Measurements from ENCODE around the gene AIDA.

The AIDA gene

GRCh38 chr1:222644636-222644980 is 67.7 kb downstream of the AIDA start:
- Histone ChIP-seq H3K4me3 (ENCODE audit: low read depth, low read length) (peak overlapping the region; percentile 60), H3K4me1 (ENCODE audit: control insufficient read depth, insufficient read depth, low read length) (peaks cover 3% of the 10 kb centered on the region; the same call in 1 of the 2 replicates), H3K36me3 (ENCODE audit: control insufficient read depth in 2 of 2, insufficient read depth in 1 of 2, low read length in 2 of 2) (peaks cover 11 to 12% of the 10 kb centered on the region in 2 experiments), H3K9me3 (ENCODE audit: control insufficient read depth, insufficient read depth, low read depth, low read length) (no peaks in the 10 kb centered on the region), H3K27ac (ENCODE audit: extremely low read depth, low read depth, low read length) (peak overlapping the region; percentile 19)
- ChIA-PET POLR2A (interaction anchor here (0.9 to 2.3 kb wide), 3 partner anchors 24 to 68 kb away, joined by 3 to 10 read pairs (median 5); partner anchors contain the start of genes AIDA and BROX), CTCF (interaction anchor here (2.2 to 4.7 kb wide), 2 partner anchors 10 to 179 kb away, joined by 16 to 25 read pairs; no protein-coding TSS in a partner anchor)
- TF ChIP-seq ZNF16 (tag by site-specific recombination; IDR thresholded peaks at IDR 0.05; ENCODE audit: low read depth) (no peak), MZF1 (tag by site-specific recombination; IDR thresholded peaks at IDR 0.05; ENCODE audit: borderline replicate concordance) (no peak), KLF1 (tag by site-specific recombination; IDR thresholded peaks at IDR 0.05) (no peak), ZNF623 (tag by site-specific recombination; IDR thresholded peaks at IDR 0.05) (no peak), ZNF664 (tag by site-specific recombination; IDR thresholded peaks at IDR 0.05) (no peak), ZNF701 (tag by site-specific recombination; IDR thresholded peaks at IDR 0.05) (no peak), ZNF555 (tag by site-specific recombination; conservative IDR thresholded peaks at IDR 0.05) (no peak), ZNF843 (tag by site-specific recombination; IDR thresholded peaks at IDR 0.05) (no peak), ZBTB20 (tag by site-specific recombination; IDR thresholded peaks at IDR 0.05) (no peak), ZNF777 (tag by site-specific recombination; IDR thresholded peaks at IDR 0.05; ENCODE audit: borderline replicate concordance) (no peak), ZNF530 (tag by site-specific recombination; IDR thresholded peaks at IDR 0.05; ENCODE audit: low read depth) (no peak), SP2 (tag by site-specific recombination; IDR thresholded peaks at IDR 0.05) (no peak), ZNF610 (tag by site-specific recombination; IDR thresholded peaks at IDR 0.05; ENCODE audit: borderline replicate concordance) (no peak), ZNF146 (tag by site-specific recombination; IDR thresholded peaks at IDR 0.05) (no peak), SCRT2 (tag by site-specific recombination; IDR thresholded peaks at IDR 0.05) (peak; percentile 75), ZNF202 (tag by site-specific recombination; IDR thresholded peaks at IDR 0.05; ENCODE audit: borderline replicate concordance) (no peak), ZNF132 (tag by site-specific recombination; IDR thresholded peaks at IDR 0.05; ENCODE audit: borderline replicate concordance) (no peak), IKZF3 (tag by site-specific recombination; IDR thresholded peaks at IDR 0.05) (no peak), ZNF654 (tag by site-specific recombination; IDR thresholded peaks at IDR 0.05; ENCODE audit: low read depth) (no peak)
- TF ChIP-seq, protein P1, sequence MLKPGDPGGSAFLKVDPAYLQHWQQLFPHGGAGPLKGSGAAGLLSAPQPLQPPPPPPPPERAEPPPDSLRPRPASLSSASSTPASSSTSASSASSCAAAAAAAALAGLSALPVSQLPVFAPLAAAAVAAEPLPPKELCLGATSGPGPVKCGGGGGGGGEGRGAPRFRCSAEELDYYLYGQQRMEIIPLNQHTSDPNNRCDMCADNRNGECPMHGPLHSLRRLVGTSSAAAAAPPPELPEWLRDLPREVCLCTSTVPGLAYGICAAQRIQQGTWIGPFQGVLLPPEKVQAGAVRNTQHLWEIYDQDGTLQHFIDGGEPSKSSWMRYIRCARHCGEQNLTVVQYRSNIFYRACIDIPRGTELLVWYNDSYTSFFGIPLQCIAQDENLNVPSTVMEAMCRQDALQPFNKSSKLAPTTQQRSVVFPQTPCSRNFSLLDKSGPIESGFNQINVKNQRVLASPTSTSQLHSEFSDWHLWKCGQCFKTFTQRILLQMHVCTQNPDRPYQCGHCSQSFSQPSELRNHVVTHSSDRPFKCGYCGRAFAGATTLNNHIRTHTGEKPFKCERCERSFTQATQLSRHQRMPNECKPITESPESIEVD (tag by site-specific recombination; IDR thresholded peaks at IDR 0.05) = no peak
- TF ChIP-seq, protein P2, sequence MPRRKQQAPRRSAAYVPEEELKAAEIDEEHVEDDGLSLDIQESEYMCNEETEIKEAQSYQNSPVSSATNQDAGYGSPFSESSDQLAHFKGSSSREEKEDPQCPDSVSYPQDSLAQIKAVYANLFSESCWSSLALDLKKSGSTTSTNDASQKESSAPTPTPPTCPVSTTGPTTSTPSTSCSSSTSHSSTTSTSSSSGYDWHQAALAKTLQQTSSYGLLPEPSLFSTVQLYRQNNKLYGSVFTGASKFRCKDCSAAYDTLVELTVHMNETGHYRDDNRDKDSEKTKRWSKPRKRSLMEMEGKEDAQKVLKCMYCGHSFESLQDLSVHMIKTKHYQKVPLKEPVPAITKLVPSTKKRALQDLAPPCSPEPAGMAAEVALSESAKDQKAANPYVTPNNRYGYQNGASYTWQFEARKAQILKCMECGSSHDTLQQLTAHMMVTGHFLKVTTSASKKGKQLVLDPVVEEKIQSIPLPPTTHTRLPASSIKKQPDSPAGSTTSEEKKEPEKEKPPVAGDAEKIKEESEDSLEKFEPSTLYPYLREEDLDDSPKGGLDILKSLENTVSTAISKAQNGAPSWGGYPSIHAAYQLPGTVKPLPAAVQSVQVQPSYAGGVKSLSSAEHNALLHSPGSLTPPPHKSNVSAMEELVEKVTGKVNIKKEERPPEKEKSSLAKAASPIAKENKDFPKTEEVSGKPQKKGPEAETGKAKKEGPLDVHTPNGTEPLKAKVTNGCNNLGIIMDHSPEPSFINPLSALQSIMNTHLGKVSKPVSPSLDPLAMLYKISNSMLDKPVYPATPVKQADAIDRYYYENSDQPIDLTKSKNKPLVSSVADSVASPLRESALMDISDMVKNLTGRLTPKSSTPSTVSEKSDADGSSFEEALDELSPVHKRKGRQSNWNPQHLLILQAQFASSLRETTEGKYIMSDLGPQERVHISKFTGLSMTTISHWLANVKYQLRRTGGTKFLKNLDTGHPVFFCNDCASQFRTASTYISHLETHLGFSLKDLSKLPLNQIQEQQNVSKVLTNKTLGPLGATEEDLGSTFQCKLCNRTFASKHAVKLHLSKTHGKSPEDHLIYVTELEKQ (tag by site-specific recombination; IDR thresholded peaks at IDR 0.05; ENCODE audit: borderline replicate concordance) = no peak
- TF ChIP-seq, protein P3, sequence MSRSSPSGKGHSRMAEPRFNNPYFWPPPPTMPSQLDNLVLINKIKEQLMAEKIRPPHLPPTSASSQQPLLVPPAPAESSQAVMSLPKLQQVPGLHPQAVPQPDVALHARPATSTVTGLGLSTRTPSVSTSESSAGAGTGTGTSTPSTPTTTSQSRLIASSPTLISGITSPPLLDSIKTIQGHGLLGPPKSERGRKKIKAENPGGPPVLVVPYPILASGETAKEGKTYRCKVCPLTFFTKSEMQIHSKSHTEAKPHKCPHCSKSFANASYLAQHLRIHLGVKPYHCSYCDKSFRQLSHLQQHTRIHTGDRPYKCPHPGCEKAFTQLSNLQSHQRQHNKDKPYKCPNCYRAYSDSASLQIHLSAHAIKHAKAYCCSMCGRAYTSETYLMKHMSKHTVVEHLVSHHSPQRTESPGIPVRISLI (tag by site-specific recombination; IDR thresholded peaks at IDR 0.05) = peak; percentile 45; the same call in 1 of the 2 replicates
- TF ChIP-seq, protein P4, sequence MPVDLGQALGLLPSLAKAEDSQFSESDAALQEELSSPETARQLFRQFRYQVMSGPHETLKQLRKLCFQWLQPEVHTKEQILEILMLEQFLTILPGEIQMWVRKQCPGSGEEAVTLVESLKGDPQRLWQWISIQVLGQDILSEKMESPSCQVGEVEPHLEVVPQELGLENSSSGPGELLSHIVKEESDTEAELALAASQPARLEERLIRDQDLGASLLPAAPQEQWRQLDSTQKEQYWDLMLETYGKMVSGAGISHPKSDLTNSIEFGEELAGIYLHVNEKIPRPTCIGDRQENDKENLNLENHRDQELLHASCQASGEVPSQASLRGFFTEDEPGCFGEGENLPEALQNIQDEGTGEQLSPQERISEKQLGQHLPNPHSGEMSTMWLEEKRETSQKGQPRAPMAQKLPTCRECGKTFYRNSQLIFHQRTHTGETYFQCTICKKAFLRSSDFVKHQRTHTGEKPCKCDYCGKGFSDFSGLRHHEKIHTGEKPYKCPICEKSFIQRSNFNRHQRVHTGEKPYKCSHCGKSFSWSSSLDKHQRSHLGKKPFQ (tag by site-specific recombination; IDR thresholded peaks at IDR 0.05) = no peak
- TF ChIP-seq, protein P5, sequence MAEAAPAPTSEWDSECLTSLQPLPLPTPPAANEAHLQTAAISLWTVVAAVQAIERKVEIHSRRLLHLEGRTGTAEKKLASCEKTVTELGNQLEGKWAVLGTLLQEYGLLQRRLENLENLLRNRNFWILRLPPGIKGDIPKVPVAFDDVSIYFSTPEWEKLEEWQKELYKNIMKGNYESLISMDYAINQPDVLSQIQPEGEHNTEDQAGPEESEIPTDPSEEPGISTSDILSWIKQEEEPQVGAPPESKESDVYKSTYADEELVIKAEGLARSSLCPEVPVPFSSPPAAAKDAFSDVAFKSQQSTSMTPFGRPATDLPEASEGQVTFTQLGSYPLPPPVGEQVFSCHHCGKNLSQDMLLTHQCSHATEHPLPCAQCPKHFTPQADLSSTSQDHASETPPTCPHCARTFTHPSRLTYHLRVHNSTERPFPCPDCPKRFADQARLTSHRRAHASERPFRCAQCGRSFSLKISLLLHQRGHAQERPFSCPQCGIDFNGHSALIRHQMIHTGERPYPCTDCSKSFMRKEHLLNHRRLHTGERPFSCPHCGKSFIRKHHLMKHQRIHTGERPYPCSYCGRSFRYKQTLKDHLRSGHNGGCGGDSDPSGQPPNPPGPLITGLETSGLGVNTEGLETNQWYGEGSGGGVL (tag by site-specific recombination; IDR thresholded peaks at IDR 0.05) = peak; percentile 20; the same call in 1 of the 2 replicates
- TF ChIP-seq, protein P6, sequence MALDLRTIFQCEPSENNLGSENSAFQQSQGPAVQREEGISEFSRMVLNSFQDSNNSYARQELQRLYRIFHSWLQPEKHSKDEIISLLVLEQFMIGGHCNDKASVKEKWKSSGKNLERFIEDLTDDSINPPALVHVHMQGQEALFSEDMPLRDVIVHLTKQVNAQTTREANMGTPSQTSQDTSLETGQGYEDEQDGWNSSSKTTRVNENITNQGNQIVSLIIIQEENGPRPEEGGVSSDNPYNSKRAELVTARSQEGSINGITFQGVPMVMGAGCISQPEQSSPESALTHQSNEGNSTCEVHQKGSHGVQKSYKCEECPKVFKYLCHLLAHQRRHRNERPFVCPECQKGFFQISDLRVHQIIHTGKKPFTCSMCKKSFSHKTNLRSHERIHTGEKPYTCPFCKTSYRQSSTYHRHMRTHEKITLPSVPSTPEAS (tag by site-specific recombination; IDR thresholded peaks at IDR 0.05) = no peak
